ENCODE data around the gene NOSTRIN. TPM values are rescaled to one million over a fixed set of nuclear protein-coding genes. Genes with fewer than 3 reads are reported as not detected.
"Not testable (repeated sequence)": the region's sequence is repeated elsewhere in the genome, so short reads cannot be mapped to it uniquely, and the experiment has no call there.

The NOSTRIN gene
- total and polyA plus RNA-seq, 9 donors = 10.0 to 29.8 (median 20.0) TPM

DNA sequence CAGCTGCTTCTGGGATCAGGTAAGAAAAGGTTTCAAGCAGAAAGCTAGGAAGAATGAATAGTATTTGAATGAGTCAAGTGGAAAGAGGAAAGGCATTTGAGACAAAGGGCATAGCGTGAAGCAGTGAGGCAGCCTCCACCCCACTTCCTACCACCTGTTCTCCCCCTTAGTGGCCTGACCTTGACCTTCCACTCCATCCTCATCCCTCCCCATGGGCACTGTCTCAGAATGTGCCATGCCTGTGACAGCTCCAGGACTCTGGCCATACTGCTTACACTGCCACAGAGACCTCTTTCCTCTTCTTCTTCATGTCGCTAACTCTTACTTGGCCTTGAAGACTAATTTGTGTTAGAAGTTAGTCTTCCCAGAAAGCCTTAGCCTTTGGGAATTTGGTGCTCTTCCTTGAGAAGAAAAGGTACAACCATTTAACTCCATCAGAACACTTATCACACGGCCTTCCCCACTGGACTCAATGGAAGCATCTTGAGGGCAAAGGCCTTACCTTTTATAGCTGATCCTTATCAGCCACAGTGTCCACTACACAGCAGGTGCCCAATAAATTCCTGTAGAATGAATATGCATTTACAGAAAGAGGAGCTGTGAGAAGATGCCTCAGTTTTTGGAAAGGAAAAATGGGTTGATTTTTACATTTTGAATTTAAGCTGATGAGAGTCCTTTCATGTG is 15.2 kb upstream of the NOSTRIN start:
- Histone ChIP-seq H3K4me1 (ENCODE audit: insufficient read depth) (no peaks in the 10 kb centered on the region), H3K27me3 (no peaks in the 10 kb centered on the region), H3K27ac (no peak overlapping the region), H3K9me3 (no peaks in the 10 kb centered on the region), H3K4me3 (no peak overlapping the region), H3K36me3 (no peaks in the 10 kb centered on the region)
- WGBS, 3 donors = 92 to 95% (median 94%) methylated on average over 3 of the region's 3 CpGs
- intact Hi-C loops (cut with DNase I) = no loop called here
- DNase-seq = no peak
- TF ChIP-seq EP300 (IDR thresholded peaks at IDR 0.05) = no peak
- TF ChIP-seq POLR2A (IDR thresholded peaks at IDR 0.05) = no peak
- no peak for TF ChIP-seq CTCF (IDR thresholded peaks at IDR 0.05)

- Histone ChIP-seq H3K36me3 (no peaks in the 10 kb centered on the region), H3K27me3 (no peaks in the 10 kb centered on the region), H3K9me3 (no peaks in the 10 kb centered on the region), H3K4me1 (ENCODE audit: insufficient read depth) (no peaks in the 10 kb centered on the region), H3K27ac (no peak overlapping the region), H3K4me3 (no peak overlapping the region)
- TF ChIP-seq EP300 (IDR thresholded peaks at IDR 0.05) (no peak), CTCF (IDR thresholded peaks at IDR 0.05) (no peak), POLR2A (IDR thresholded peaks at IDR 0.05) (no peak)
- intact Hi-C loops (cut with DNase I) = no loop called here
- 16 to 39% (median 20%) methylated on average over 1 of the region's 1 CpG for WGBS, 3 donors
- no peak for DNase-seq
Observed at GRCh38 chr2:168787782-168788376, 14.6 kb upstream of the NOSTRIN start.

DNA sequence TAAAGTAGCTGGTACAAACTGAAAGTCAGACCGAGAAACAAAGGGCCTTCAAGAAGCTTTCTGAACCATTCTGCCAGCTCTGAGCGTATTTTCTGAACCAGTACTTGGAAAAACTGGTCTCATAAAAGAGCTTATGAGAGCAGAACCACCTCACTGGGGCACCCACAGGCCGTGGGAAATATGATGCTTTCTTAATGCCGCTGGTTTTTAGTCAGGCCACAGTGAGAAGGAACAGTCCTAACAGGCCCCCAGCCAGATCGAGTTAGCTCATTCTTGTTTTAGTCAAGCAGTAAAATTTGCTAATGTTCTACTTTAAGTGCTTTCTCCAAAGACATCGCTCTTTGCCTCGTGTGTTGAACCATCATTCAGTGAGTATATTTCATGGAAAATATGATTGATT is 12.7 kb upstream of the NOSTRIN start:
- Histone ChIP-seq H3K27me3 (no peaks in the 10 kb centered on the region), H3K9me3 (no peaks in the 10 kb centered on the region), H3K4me1 (ENCODE audit: insufficient read depth) (no peaks in the 10 kb centered on the region), H3K27ac (no peak overlapping the region), H3K36me3 (no peaks in the 10 kb centered on the region), H3K4me3 (no peak overlapping the region)
- 63 to 76% (median 63%) methylated on average over 7 of the region's 7 CpGs for WGBS, 3 donors
- TF ChIP-seq EP300 (IDR thresholded peaks at IDR 0.05) = no peak
- no peak for TF ChIP-seq CTCF (IDR thresholded peaks at IDR 0.05)
- no peak for TF ChIP-seq POLR2A (IDR thresholded peaks at IDR 0.05)
- intact Hi-C loops (cut with DNase I) = no loop called here
- DNase-seq = no peak

- Histone ChIP-seq H3K36me3 (no peaks in the 10 kb centered on the region), H3K4me1 (ENCODE audit: insufficient read depth) (no peaks in the 10 kb centered on the region), H3K4me3 (no peak overlapping the region), H3K9me3 (no peaks in the 10 kb centered on the region), H3K27ac (no peak overlapping the region), H3K27me3 (no peaks in the 10 kb centered on the region)
- intact Hi-C loops (cut with DNase I) = no loop called here
- no peak for TF ChIP-seq EP300 (IDR thresholded peaks at IDR 0.05)
- WGBS, 3 donors = 87 to 94% (median 93%) methylated on average over 5 of the region's 5 CpGs
- DNase-seq = no peak
Observed at GRCh38 chr2:168790226-168790902, 12.1 kb upstream of the NOSTRIN start.

GRCh38 chr2:168791140-168791539 is 11.3 kb upstream of the NOSTRIN start:
- H3K4me1 ChIP-seq (ENCODE audit: insufficient read depth); H3K9me3 ChIP-seq; DNase-seq; H3K36me3 ChIP-seq; H3K4me3 ChIP-seq; intact Hi-C loops (cut with DNase I); H3K27ac ChIP-seq; H3K27me3 ChIP-seq: not testable (repeated sequence)
- WGBS, 3 donors = 88 to 94% (median 91%) methylated on average over 2 of the region's 2 CpGs

Data from ovary (tissue), 9 donors.